NCI-H510A (cell line): ENCODE measurements around the gene JMJD4.

Experiments used
- DNase-seq: peaks from one replicate; lab custom pipeline; 2025; lab: John Stamatoyannopoulos, UW

JMJD4 gene

GRCh38 chr1:227734856-227735538 is at the start of gene JMJD4, which contains the start of gene SNAP47:
JMJD4 (minus strand) TSS chr1:227735302; CDS start chr1:227735273, 29 bp downstream.
SNAP47 (plus strand) TSS chr1:227735435; CDS start chr1:227747737, 12,302 bp downstream.
- DNase-seq, result peak; percentile 80

- DNase-seq, result no peak
Observed at GRCh38 chr1:227782226-227782625, 47.1 kb upstream of the JMJD4 start.

- DNase-seq, result no peak
Observed at GRCh38 chr1:227781314-227781930, 46.3 kb upstream of the JMJD4 start.

- DNase-seq, result no peak
Observed at GRCh38 chr1:227780101-227781044, 45.3 kb upstream of the JMJD4 start.

DNA sequence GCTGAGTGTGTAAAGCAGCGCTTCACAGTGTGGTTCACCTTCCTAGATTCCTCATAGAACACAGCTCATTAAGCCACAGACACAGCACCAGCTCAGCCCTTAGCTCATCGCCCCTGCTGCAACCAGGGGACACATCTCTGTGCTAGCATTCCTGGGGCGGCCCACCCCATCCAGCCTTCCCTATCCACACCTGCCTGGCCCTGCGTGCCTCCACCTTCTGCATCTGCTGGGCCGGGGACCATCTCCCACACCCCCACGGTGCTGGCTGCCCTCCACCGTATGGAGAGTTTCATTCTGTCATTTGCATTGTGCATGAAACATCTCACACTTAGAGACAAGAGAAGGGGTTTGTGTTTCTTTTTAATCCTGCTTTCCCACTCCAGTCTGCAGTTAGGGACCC is 44.6 kb upstream of the JMJD4 start:
- DNase-seq, result no peak

DNA sequence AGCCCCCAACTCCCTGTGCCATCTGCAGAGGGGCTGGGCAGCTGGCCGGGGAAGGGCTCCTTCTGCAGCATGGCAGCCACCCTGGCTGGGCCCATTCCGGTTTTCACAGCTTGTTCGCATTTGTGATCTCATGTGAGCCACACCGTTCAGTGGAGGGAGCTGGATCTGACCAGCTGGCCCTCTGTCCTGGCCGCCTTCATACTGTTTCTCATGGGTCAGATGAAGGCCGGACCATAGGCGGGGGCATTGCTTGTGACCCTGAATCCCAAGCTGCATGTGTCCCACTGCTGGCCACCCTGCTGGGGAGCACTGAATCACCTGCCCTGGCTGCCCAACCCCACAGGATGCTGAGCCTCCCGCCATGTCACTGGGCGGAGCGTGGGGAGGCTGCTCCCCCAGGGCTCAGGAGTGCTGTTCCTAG is 43.9 kb upstream of the JMJD4 start:
- DNase-seq, result no peak

DNA sequence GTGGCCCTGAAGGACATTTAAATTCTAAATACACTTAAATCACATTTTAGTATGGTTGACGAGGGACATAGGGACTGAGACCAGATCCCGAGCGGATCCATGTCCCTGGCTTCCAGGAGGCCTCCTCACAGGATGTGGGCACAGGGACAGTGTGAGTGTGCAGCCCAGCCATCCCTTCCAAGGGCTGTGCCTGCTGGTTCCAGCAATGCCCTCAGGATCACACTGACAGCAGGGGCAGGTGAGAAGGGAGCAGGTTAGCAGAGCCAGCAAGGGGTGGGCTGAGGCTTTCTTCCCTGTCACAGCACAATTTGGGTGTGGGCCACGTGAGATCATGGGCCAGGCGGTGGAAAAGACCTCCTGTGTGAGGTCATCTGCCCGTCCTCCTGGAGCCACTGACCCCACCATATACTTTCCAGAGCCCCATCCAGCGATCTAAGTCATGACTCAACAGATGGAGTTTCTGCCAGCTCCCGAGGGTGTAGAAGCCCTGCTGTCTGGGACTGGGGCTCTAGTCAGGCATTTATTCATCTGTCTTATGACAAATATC is 43.4 kb upstream of the JMJD4 start:
- DNase-seq, result no peak

- DNase-seq, result no peak
Observed at GRCh38 chr1:227777646-227778045, 42.5 kb upstream of the JMJD4 start.

- DNase-seq, result no peak
Observed at GRCh38 chr1:227777156-227777555, 42.1 kb upstream of the JMJD4 start.

- no peak for DNase-seq
Observed at GRCh38 chr1:227776331-227776771, 41.2 kb upstream of the JMJD4 start.

DNA sequence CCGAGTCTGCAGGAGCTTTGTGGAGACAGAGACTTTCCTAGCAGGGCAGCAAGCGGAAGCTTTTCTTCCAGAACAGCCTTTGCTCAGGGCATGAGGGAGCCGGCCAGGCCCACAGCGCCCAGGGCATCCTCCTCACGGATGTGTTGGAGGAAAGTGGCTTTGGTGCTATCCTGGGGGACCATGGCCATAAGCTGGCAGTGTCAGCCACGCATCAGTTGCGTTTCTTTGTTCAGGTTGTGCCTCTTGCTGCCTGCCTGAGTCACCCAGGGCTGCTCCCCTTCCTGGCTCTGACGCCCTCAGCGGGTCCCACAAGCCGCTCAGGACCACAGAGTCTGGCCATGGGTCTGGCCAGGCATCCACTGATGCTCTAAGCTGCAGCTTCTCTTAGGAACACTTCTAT is 40.7 kb upstream of the JMJD4 start:
- DNase-seq, result no peak

DNA sequence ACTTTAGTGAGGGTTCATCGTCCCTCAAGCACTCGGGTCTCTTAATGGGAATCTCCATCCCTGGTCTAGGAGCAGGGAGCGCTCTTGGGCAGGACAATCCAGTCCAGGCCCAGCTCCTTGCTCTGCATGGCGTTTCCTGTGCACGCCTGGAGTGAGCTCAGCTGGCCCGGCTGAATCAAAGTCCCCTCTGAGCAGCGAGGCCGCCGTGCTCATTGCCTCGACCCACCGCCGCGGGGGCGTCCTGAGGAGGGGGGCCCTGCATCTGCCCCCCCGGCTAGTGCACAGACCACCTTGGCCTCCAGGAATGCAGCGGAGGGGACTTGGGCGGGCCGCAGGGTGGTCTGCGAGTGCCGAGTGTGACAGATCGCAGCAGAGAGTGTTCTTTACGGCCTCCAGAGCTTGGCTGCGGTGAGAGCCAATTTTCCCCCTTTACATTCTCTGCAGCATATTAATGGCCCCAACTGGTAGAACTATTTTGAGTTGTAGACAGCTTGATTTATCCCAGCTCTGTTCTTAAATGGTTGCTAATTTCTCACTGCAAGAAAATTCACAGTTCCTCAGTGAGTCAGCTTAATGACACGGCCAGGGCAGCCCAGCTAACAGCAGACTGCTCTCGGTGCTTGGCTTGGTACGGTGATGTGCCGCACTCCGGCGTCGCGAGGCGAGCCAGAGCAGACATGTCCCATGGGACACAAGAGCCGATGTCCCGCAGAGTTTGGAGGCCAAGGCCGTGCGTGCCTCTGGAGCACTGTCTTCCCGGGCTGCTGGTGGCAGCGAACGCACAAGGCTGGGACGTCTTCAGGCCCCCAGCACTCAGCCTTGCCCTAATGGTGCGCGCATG is 39.9 kb upstream of the JMJD4 start:
- no peak for DNase-seq

DNA sequence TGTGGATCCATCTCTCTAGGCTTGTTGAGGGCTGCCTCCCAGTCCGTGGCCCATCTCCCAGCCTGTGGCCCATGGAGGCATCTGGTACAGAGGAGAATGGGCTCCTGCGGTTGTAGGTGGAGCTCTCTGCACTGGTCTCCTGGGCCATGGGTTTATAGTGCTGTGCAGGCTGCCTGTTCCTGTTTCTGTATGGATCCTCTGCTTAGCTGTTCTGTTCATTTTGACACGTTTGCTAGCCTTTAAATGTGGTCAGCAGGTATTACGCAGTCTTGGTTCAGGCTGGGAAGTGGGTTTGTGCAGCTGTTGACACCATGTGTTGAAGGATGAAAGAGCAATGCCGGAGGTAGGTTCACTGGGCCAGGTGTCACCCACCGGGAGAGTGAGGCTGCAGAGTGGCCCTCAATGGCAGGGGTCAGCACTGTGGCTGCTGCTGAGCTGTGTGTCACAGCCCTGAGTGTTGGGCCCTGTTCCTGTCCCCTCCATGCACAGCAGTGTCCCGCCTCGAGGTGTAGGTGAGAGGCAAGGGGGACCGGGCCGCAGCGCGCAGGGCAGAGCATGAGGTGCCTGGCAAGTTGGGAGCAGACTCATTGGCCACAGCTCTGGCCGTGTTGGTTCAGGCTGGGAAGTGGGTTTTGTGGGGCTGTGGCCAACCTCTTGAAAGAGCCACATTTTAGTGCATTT is 39.1 kb upstream of the JMJD4 start:
- DNase-seq, result peak; percentile 61

GRCh38 chr1:227773558-227773957 is 38.5 kb upstream of the JMJD4 start:
- no peak for DNase-seq

GRCh38 chr1:227771771-227772170 is 36.7 kb upstream of the JMJD4 start:
- no peak for DNase-seq

- DNase-seq, result no peak
Observed at GRCh38 chr1:227771326-227771725, 36.2 kb upstream of the JMJD4 start.

- DNase-seq, result no peak
Observed at GRCh38 chr1:227770812-227771211, 35.7 kb upstream of the JMJD4 start.

- no peak for DNase-seq
Observed at GRCh38 chr1:227769936-227770494, 34.9 kb upstream of the JMJD4 start.

DNA sequence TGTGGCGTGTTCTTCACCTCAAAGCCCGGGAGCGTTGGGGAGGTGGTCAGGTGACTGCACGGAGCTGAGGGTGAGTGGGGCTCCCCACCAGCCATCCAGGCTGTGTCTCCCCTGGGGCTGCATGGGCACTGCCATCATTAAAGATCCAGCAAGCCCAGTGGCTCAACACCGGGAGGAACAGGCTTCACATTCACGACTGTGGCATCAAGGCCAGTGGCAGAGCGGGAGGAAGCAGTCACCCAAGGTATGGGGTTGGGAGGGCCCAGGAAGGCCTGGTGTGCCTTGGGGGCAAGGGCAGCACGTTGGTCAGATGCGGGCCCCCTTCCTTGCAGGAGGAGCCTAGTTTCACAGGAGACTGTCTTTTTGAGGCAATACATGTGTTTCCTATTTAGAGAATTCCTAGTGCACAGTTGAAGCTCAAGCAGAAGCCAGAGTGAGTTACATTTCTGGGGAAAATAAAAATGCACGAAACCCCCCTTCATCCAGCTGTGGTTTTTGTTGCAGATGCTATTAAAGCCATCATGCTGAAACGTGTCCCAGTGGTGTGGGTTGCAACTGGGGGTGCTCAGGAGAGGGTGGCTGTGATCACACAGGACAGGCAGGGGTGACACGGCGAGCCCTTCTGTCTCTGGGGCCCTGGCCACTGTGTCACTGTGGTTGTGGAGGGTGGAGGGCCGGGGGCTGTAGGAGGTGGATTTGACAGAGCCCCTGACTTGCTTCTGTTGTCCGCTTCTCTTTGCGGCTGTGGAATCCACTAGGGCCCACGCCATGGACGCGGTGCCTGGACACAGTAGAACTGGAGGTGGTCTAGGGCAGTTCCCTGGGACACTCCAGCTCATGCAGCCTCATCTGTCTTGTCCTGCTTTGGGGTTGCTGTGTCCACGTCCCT is 34.2 kb upstream of the JMJD4 start:
- no peak for DNase-seq
